GM21825 (cell line): ENCODE results near the gene DNHD1.

Experiments used
- ATAC-seq: cut with Tn5 transposase; IDR thresholded peaks from one replicate; pipeline ENCODE4 v1.9.1; 2021; ENCODE audit warnings: mild to moderate bottlenecking, moderate library complexity; ENCODE audit not compliant: unreplicated experiment

The DNHD1 gene

DNA sequence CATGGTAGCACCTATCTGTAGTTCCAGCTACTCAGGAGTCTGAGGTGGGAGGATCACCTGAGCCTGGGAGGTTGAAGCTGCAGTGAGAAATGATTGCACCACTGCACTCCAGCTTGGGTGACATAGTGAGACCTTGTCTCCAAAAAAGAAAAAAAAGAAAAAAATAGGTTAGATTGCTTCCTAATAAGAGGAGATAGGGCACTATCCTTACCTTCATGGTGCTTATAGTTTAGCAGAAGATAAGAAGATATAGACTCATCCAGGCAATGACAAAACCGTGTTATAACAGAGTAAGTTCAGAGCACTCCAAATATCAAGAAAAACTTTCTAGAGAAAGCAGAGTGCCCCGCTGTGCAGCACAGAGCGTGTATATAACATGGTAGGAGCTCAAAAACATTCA, 64.2 kb downstream of the DNHD1 start:
- ATAC-seq = no peak

DNA sequence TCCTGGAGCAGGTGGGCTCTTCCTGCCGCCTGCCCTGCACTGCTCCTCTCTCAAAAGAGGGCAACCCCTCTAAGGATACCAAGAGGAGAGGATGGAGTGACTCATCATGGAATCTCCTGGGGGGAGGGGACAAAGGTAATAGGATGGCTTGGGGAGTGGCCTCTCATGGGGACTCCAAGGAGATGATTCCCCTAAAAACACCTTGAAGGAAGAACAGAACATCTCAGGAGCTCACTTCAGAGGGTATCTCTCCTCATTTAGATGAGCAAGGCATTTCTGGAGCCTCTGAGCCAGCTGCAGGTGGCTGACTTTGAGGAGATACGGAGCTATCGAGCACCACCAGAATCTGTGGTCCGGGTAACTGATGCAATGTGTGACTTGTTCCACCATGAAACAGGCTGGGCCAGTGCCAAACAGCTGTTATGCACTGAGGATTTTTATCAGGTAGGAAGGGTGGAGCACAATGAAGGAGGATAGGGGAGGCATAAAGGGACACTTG, 66.1 kb downstream of the DNHD1 start:
- ATAC-seq = no peak

DNA sequence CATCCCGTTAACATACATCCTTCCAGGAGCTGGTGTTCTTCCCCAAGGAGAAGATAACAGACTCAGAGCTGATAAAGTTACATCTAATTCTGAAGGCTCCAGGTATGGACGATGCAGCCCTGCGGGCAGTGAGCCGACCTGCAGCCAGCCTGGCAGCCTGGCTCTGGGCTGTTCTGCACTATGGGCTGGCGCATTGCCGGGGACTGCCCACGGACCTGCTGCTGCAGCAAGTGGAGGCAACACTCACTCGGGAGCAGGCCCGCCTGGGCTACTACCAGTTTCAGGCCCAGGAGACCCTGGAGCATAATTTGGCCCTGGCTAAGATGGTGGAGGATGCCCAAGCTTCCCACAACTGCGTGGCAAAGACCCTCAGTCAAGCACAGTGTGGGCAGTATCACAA, 66.6 kb downstream of the DNHD1 start:
- no peak for ATAC-seq

DNA sequence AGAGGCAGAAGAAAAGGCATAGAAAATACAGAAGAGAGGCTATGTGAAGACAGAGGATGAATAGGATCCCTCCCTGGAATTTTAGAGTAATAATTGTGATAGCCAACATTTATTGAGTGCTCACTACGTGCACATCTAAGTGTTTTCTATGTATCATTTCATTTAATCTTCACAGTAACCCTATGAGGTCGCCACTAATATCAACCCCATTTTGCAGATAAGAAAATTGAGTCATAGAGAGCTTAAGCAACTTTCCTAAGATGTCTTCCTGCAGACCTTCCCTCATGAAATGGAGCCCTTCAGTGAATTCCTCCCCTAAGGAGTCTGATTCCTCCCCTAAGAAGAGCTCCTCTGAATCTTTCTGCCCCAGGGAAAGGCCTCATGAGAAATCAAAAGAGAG, 68.2 kb downstream of the DNHD1 start:
- ATAC-seq = no peak

DNA sequence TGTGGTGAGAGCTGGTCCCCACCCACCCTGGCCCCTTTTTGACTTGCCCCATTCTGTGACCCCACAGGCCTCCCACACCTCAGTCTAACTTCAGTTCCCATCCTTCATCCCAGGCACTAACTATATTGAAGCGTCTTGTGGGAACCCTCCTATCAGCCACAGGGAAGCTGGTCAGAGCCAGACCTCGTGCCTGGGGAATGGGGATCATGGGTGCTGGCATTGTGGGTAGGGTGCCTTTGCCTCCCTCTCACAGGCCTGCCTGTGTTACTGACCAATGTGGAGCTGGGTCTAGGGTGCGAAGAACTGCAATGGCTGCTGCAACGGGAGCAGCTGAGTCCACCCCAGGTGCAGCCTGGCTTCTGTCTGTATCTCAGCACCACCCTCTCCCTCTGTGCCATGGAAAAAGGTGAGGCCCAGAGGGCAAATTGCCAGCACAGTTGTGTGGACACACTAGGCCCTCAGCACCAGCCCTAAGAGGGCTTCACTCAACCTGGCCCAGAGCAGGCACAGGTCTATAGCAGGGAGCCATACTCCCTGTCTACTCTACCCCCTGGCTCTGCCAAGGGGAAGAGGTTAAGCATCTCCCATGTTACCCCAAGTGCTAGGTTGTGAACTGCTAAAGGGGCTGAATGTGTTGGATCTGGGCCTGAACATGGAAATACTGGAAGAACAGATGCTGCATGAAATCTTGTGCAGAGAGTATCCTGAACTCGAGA, 69.1 kb downstream of the DNHD1 start:
- ATAC-seq = no peak

DNA sequence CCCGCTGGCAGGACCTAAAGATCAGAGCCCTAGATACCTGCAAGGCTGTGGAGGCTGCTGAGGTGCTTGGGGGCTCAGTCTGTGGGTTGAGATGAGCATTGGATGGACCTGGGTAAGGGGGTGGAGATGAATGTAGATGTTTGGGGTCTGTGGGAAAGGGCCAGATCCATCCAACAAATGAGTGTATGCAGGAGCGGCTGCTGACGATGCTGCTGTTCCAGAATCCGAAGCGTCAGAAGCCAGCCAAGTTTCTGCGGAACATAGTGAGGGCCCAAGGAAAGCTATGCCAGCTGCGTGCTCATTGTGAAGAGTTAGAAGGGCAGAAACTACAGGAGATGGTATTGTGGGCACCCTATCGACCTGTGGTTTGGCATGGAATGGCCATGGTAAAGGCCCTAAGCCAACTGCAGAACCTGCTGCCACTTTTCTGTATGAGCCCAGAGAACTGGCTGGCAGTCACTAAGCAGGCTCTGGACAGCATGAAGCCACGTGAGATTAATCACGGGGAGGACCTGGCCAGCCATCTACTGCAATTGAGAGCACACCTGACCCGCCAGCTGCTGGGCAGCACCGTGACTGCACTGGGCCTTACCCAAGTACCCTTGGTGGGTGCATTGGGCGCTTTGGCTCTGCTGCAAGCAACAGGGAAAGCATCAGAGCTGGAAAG, 69.8 kb downstream of the DNHD1 start:
- no peak for ATAC-seq

DNA sequence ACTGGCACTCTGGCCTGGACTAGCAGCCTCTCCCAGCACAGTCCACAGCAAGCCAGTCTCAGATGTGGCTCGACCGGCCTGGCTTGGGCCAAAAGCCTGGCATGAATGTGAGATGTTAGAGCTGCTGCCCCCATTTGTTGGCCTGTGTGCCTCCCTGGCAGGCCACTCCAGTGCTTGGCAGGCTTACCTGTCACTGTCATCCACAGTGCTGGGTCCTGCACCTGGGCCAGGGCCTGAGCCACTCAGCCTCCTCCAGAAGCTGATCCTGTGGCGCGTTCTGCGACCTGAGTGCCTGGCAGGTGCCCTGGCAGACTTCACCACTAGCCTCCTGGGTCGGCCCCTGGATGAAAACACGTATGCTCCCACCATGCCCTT, 70.3 kb downstream of the DNHD1 start:
- ATAC-seq = no peak

DNA sequence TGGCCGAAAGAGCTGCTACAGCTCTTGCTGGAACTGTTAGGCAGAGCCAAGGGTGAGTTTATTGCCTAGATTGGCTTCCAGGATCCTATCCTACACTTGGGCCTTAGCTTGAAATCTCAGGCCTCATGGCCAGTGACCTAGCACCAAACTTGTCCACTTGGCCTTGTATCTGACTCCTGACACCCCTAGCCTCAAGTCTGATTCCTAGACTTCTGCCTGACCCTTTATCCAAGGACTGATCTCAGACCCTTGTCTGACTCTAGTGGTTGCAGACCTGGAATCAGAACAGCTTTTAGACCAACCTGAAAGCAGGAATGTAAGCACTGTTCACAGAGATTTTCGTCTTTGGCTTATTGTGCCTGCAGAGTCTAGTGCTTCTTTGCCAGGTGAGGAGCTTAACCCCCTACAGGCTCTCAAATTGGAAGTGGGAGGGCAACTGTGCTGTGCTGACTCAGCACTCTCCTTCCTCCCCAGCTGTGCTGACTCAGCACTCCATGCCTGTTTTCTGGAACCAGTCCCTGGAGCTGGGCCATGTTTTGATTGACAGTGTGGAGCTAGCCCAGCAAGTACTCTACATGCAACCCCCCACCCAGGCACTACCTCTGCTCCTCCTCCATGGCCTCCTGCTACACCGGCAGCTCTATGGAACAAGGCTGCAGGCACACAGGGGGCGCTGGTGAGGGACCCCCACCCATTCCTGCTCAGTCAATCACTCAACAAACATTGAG, 71.3 kb downstream of the DNHD1 start:
- no peak for ATAC-seq

DNA sequence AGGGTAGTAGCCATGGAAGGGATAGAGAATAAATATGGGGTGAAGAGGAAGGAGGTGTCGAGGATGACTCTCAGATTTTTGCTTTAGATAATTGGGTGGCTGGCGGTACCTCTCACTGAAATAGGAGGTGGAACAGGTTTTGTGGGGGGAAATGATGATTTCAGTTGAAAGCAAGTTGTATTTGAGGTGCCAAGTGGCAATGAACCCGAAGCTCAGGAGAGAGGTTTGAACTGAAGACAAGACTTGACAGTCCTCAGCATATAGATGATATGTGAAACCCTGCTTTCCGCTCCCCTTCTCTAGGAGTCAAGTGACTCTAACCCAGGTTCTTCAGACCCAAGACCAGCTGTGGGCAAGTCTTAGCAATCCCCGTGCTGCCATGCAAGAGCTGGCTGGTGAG, 72.6 kb downstream of the DNHD1 start:
- no peak for ATAC-seq

DNA sequence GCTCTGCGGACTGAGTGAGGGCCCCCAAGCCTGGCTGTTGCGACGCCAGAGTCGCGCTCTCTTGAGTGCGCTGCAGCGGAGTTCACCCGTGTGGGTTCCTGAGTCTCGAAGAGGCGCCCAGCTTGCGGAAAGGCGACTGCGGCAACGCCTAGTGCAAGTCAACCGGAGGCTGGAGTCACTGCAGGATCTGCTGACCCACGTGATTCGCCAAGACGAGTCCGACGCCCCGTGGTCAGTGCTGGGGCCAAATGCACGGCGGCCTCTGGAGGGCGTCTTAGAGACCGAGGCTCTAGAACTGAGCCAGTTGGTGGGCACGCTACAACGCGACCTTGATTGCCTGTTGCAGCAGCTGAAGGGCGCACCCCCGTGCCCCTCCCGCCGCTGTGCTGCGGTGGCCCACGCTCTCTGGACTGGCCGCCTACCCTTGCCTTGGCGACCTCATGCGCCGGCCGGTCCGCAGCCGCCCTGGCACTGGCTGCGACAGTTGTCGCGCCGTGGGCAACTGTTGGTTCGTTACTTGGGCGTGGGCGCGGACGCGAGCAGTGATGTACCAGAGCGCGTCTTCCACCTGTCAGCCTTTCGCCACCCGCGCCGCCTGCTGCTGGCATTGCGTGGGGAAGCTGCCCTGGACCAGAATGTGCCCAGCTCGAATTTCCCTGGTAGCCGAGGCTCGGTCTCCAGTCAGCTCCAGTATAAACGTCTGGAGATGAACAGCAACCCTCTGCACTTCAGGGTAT, 73.8 kb downstream of the DNHD1 start:
- ATAC-seq = no peak

DNA sequence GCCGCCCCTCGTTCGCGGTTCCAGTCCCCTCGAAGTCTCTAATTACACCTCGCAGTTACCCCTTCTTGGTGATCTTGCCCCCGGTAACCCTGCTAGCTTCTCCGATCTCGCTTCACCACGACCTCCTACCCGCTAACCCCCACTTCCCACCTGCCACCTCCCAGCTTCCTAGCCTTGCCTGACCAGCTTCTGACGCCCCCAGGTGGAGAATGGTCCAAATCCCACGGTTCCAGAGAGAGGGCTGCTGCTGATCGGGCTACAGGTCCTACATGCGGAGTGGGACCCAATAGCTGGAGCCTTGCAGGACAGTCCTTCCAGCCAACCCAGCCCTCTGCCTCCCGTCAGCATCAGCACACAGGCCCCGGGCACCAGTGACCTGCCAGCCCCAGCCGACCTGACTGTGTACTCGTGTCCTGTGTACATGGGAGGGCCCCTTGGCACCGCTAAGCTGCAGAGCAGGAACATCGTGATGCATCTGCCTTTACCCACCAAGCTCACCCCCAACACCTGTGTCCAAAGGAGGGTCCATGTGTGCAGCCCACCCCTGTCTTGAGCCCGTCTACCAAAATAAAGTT, 74.4 kb downstream of the DNHD1 start:
- ATAC-seq = no peak

DNA sequence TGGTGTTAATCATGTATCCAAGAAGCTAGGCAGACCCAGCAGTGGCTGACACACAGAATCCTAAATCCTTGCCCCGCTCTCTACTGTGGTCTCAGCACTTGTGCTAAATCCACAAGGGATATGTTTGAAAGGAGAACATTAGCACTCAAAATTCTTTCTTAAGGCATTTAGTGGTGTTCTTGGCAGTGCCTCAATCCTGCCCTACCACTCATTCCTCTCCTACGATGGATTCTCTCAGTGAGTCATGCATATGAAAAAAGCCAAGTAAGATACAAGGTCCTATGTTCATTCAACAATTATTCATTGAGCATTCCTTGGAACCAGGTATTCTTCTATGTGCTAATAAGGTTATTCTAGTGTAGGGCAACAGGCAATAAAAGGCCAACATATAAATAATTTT, 75.1 kb downstream of the DNHD1 start:
- no peak for ATAC-seq

DNA sequence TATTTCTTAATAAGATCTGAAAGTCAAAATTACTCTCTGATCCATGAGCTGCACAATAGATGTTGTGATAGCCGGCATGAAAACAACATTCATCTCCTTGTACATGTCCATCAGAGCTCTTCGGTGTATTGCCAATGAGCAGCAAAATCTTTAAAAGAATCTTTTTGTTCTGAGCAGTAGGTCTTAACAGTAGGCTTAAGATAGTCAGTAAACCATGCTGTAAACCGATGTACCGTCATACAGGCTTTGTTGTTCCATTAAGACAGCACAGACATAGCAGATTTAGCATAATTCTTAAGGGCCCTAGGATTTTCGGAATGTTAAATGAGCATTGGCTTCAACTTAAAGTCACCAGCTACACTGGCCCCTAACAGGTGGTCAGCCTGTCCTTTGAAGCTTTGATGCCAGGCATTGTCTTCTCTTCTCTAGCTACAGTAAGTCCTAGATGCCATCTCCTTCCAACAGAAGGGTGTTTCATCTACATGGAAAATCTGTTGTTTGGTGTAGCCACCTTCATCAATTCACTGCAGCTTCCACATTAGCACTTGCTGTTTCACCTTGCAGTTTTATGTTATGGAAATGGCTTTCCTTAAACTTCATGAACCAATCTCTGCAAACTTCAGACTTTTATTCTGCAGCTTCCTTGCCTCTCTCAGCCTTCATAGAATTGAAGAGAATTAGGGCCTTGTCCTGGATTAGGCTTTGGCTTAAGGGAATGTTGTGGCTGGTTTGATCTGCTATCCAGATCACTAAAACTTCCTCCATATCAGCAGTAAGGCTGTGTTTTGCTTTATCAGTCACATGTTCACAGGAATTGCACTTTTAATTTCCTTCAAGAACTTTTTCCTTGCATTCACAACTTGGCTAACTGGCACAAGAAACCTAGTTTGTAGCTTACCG, 78.0 kb downstream of the DNHD1 start:
- ATAC-seq = no peak

DNA sequence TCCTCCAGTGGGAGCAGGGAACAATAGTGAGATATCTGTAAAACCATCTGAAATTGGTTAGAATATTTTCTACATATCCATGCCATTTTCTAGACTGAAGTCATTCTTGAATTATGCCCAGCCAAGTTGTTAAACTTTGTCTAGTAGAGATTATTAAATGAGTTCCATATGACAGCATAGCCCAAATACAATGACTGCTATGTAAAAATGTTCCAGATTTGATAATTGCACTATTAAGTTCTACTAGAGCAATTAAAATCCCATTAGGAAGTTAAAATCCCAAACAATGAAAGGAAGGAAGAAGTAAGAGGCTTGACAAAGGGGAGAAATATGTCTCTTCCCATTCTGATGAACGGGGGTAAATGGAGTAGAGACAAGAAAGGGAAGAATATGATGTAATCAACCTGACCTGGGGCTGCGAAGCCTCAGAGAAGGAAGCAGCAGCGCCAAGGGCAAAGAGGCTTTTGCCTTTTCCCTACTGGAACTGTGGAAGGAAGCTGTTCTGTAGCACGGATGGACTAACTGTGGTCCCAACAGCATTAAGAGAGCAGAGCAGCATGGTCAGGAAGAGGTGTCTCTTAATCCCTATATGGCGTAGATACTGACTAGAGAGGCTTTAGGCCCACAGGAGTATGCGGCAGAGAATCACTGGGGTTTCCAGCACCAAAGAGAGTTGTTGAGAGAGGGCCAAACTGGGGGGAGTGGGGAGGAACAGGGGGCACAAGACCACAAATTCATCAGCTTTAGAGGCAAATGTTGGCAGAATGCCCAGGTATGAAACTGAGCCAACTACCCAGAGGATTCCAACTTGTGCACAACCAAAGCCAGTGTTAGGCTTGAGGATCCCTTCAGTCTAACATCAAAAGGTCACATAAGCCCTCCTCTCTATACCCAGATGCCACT, 79.6 kb downstream of the DNHD1 start:
- ATAC-seq = no peak

DNA sequence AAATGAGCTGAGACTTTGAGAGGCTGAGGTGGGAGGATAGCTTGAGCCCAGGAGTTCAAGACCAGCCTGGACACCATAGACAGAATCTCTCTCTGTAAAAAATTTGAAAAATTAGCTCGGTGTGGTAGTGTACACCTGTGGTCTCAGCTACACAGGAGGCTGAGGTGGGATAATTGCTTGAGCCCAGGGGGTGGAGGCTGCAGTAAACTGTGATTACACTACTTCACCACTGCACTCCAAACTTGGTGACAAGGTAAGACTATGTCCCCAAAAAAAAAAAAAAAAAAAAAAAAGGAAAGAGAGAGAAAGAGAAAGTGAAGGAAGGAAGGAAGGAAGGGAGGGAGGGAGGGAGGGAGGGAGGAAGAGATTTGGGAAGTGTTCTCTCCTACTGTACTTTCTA, 81.1 kb downstream of the DNHD1 start:
- ATAC-seq = no peak

DNA sequence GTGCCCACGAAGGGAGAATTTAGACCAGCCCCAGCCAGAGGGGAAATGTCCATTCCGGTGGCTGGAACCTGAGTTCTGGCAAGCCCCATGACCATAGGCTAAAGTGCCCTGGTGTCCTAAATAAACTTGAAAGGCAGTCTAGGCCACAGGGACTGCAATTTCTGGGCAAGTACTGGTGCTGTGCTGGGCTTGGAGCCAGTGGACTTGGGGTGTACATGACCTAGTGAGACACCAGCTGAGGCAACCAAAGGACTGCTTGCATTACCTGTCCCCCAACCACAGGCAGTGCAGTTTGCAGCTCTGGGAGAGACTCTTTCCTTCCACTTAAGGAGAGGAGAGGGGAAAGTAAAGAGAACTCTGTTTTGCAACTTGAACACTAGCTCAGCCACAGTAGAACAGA, 82.6 kb downstream of the DNHD1 start:
- no peak for ATAC-seq

DNA sequence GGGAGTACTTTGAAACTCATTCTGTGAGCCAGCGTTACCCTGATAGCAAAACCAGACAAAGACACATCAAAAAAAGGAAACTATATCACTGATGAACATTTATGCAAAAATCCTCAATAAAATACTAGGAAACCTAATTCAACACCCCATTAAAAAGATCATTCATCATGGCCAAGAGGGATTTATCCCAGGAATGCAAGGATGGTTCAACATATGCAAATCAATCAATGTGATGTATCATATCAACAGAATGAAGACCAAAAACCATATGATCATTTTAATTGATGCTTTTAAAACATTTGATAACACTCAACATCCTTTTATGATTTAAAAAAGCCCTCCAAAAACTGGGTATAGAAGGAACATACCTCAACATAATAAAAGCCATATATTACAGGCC, 86.5 kb downstream of the DNHD1 start:
- no peak for ATAC-seq

DNA sequence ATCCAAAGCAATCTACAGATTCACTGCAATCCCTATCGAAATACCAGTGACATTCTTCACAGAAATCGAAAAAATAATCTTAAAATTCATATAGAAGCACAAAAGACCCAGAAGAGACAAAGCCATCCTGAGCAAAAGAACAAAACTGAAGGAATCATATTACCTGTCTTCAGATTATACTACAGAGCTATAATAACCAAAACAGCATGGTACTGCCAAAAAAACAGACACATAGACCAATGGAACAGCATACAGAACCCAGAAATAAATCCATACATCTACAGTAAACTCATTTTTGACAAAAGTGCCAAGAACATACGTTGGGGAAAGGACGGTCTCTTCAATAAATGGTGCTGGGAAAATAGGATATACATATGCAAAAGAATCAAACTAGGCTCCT, 87.4 kb downstream of the DNHD1 start:
- no peak for ATAC-seq
